ENCODE data around the gene ANKS1B.

The ANKS1B gene

DNA sequence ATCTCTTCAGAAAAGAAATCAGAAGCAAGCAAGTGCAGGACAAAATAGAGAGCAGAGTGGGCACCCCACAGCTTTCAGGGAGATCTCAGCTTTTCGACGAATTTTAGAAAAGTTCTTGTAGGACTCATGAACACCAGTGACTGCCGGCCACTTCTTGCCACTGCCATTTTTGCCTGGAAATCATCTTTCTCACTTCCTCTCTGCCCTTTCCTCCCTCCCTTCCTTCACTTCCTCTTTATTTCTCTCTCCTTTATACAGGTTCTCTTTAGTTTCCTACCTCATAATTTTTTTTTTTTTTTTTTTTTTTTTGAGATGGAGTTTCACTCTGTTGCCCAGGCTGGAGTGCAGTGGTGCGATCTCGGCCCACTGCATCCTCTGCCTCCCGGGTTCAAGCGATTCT, 1154.1 kb downstream of the ANKS1B start:
- DNase-seq (ENCODE audit: low read depth): no peak
- TF ChIP-seq, protein P1, sequence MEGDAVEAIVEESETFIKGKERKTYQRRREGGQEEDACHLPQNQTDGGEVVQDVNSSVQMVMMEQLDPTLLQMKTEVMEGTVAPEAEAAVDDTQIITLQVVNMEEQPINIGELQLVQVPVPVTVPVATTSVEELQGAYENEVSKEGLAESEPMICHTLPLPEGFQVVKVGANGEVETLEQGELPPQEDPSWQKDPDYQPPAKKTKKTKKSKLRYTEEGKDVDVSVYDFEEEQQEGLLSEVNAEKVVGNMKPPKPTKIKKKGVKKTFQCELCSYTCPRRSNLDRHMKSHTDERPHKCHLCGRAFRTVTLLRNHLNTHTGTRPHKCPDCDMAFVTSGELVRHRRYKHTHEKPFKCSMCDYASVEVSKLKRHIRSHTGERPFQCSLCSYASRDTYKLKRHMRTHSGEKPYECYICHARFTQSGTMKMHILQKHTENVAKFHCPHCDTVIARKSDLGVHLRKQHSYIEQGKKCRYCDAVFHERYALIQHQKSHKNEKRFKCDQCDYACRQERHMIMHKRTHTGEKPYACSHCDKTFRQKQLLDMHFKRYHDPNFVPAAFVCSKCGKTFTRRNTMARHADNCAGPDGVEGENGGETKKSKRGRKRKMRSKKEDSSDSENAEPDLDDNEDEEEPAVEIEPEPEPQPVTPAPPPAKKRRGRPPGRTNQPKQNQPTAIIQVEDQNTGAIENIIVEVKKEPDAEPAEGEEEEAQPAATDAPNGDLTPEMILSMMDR (conservative IDR thresholded peaks at IDR 0.05; ENCODE audit: control insufficient read depth, insufficient read depth, low read depth, low read length): no peak
- no peak overlapping the region for H3K4me3 ChIP-seq (ENCODE audit: control insufficient read depth, low read depth, low read length)

DNA sequence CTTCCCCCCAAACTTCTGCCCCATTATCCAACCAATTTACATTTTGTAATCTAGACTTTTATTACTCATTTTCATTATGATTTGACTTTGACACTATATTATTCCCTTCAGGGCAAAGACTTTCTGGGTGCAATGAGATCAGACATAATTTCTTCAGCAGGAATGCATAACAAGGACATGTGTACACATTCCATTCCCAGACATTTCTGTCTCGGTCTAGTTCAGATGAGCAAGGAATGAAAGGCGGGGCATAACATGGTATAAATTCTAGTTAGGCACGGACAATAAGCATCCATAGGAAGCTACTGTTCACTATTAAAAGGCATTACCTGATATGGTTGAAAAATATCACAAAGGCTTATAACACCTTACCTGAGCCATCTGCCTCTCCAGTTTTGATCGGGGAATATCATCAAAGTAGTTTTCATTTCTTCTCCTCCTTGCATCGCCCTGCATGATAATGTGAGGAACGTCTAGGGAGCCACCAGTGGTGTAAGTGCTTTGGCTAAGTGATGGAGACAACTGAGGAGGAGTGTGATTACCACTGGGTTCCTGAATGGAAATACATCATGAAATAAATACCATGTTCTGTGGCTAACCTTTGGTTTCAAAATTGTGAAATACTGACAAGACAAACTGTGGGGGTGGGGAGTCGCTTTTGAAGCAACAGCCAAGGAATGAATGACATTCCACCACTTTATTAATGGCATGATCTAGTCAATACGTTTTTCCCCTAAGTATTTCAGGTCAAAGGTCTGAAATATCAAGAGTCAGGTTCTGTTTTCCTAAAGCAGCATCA, 1155.7 kb downstream of the ANKS1B start:
- TF ChIP-seq, protein P1 (conservative IDR thresholded peaks at IDR 0.05; ENCODE audit: control insufficient read depth, insufficient read depth, low read depth, low read length): no peak
- no peak overlapping the region for H3K4me3 ChIP-seq (ENCODE audit: control insufficient read depth, low read depth, low read length)
- DNase-seq (ENCODE audit: low read depth): no peak

DNA sequence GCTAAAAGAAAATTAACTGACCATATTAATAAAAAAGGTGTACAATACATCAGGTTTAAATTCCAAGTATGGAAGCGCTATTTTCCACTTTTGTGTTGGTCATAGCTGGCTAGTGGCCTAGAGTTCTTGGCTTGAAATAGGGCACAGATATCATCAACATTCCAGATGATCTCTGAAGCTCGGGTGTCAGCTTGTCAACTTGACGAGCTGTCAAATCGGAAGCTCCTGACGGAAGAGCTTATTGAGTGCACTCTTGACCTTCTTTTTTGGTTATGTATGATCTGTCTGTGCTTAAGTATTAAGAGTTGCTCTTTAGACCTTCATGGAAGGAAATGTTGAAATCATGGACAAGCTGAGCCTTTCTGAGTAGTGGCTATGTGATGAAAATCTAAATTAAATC, 1161.7 kb downstream of the ANKS1B start:
- DNase-seq (ENCODE audit: low read depth): no peak
- TF ChIP-seq, protein P1 (conservative IDR thresholded peaks at IDR 0.05; ENCODE audit: control insufficient read depth, insufficient read depth, low read depth, low read length): no peak
- no peak overlapping the region for H3K4me3 ChIP-seq (ENCODE audit: control insufficient read depth, low read depth, low read length)

DNA sequence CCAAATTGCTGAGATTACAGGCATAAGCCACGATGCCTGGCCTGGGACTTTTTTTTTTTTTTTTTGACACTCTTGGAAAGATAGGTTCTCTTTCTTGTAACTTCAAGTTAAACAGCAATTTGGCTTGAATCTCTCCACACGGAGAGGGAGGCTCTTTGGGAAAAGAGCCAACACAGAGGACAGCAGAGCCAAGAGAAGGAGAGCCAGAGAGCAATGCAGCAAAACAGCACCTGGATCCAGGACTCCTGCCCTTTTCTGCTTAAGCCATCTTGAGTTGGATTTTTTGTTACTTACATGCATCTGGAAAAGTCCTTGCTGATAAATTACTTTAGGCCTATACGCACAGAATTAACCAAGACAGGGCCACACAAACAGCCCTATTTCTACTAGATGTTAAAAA, 1162.9 kb downstream of the ANKS1B start:
- no peak overlapping the region for H3K4me3 ChIP-seq (ENCODE audit: control insufficient read depth, low read depth, low read length)
- DNase-seq (ENCODE audit: low read depth): no peak
- TF ChIP-seq, protein P1 (conservative IDR thresholded peaks at IDR 0.05; ENCODE audit: control insufficient read depth, insufficient read depth, low read depth, low read length): no peak

DNA sequence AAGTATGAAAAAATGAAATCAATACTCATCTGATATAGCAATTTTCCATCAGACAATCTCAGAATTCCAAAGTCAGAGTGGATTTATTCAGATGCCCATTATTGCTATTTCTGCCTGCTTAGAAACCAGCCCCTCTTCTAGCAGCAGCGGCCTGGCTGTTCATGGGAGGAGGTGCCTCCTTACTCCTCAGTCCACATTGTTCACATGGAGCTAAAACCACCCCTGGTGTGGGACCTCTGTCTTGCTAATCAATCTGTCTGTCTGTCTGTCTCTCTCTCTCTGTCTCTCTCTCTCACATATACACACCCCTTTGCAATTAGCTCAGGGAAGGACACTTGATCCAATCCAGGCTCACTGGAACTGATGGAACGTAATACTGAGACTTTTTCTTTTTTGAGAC, 1163.5 kb downstream of the ANKS1B start:
- no peak overlapping the region for H3K4me3 ChIP-seq (ENCODE audit: control insufficient read depth, low read depth, low read length)
- TF ChIP-seq, protein P1 (conservative IDR thresholded peaks at IDR 0.05; ENCODE audit: control insufficient read depth, insufficient read depth, low read depth, low read length): no peak
- DNase-seq (ENCODE audit: low read depth): no peak

DNA sequence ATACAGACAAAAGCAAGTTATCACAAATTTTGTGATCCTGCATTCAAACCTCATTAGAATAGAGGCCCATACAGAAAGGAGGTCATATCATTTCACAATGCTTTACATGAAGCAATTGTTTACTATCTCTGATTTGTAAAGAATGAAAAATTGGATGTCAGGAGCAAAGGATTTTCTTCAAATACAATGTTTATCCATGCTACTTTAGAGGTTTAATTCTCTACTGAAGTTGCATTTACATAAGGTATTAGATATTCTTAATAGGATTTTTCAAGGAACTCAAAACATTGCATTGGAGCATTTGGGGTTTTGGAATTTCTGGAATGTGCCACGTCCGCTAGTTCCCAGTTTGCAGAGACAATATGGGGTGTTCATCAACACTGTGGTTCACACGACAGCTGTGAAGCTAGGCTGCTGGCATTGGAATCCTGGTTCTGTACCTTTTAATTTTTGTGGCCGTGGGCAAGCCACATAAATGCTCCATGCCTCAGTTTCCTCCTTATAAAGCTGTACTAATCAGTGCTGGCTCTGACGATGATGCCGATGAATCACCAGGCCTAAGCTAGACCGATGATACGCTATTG, 1164.8 kb downstream of the ANKS1B start:
- DNase-seq (ENCODE audit: low read depth): no peak
- no peak overlapping the region for H3K4me3 ChIP-seq (ENCODE audit: control insufficient read depth, low read depth, low read length)
- TF ChIP-seq, protein P1 (conservative IDR thresholded peaks at IDR 0.05; ENCODE audit: control insufficient read depth, insufficient read depth, low read depth, low read length): no peak

All from fibroblast of mammary gland (primary cell).